K562 (cell line): ENCODE results near the gene GTPBP2. TPM values are rescaled to one million over a fixed set of nuclear protein-coding genes. Genes with fewer than 3 reads are reported as not detected.

Experiments used
- ATAC-seq: fragments of 200-7000 bp; cut with Tn5 transposase; 3 replicates; pipeline ENCODE4 v1.9.1; 2020; ENCODE audit warnings: moderate library complexity
- BruUV-seq: library from RNA; stranded (reverse); fragments of 400-500 nt; replicated peaks from 2 replicates; lab custom pipeline; 2021; lab: Mats Ljungman, UMichigan
- CTCF ChIA-PET: fragments of 300-600 bp; formaldehyde crosslinking; extraction: SDS; loops from one replicate; lab custom pipeline; 2021; ENCODE audit warnings: low intra/inter-chr PET ratio; lab: Yijun Ruan, JAX
- POLR2A ChIA-PET: fragments of 300-600, 350-650 bp; sonication (Branson Sonifier 250); formaldehyde crosslinking; extraction: SDS; loops from one replicate; lab custom pipeline; 2021; ENCODE audit warnings: antibody characterized with exemption, inconsistent platforms; lab: Yijun Ruan, JAX
- DNase-seq, 4 experiments: peaks; one replicate each; pipeline versions ENCODE4 v3.0.0 to v3.0.0-alpha.2; 2011 to 2018; ENCODE audit warnings: low spot score in 3 of 4, mixed read lengths in 3 of 4; ENCODE audit errors: extremely low read depth in 1 of 4
- FAIRE-seq: peaks from 2 replicates; lab custom pipeline; 2011; peaks lifted over from hg19 to GRCh38; lab: Jason Lieb, UNC
- H2AFZ ChIP-seq: 2 replicates; pipeline ENCODE4 v1.6.0; 2011; ENCODE audit warnings: low read depth, low read length, control low read depth, inconsistent platforms
- H3K27ac ChIP-seq: fragments of 200-600 bp; 3 replicates; pipeline ENCODE4 v1.8.0; 2011; ENCODE audit warnings: low read depth, mild to moderate bottlenecking, control low read depth, inconsistent platforms, low read length, moderate library complexity, mixed read lengths; ENCODE audit errors: extremely low read depth
- H3K27me3 ChIP-seq, 2 experiments: fragments of 300-600 bp in 1 of 2; 2 replicates in 1 of 2; 3 replicates in 1 of 2; pipeline versions ENCODE4 v1.6.0 to v1.8.0; 2011; ENCODE audit warnings: inconsistent platforms in 2 of 2, low read length in 2 of 2, mild to moderate bottlenecking in 1 of 2, mixed read lengths in 1 of 2, moderate library complexity in 1 of 2; ENCODE audit not compliant: control insufficient read depth in 2 of 2, insufficient read depth in 2 of 2
- H3K36me3 ChIP-seq: fragments of 300-600 bp; 3 replicates; pipeline ENCODE4 v1.8.0; 2011; ENCODE audit warnings: mild to moderate bottlenecking, low read length, inconsistent platforms; ENCODE audit not compliant: control insufficient read depth, insufficient read depth
- H3K4me1 ChIP-seq, 2 experiments: fragments of 200-600 bp in 1 of 2; replicated peaks in 1 of 2; 2 replicates in 1 of 2; 3 replicates in 1 of 2; pipeline versions ENCODE4 v1.5.1 to v1.8.0; 2011; ENCODE audit warnings: inconsistent platforms in 2 of 2, low read length in 2 of 2, mild to moderate bottlenecking in 1 of 2, mixed read lengths in 1 of 2, moderate library complexity in 1 of 2; ENCODE audit not compliant: control insufficient read depth in 2 of 2, insufficient read depth in 2 of 2
- H3K4me2 ChIP-seq: 2 replicates; pipeline ENCODE4 v1.6.1; 2011; ENCODE audit warnings: low read length, control low read depth, inconsistent platforms, mixed read lengths; ENCODE audit not compliant: insufficient read depth
- H3K4me3 ChIP-seq: fragments of 200-600 bp; sonication (generic), shearing (Covaris generic); 2 replicates; pipeline ENCODE4 v1.5.1; 2016; ENCODE audit warnings: control low read depth, inconsistent platforms
- H3K79me2 ChIP-seq: fragments of 200-600 bp; 3 replicates; pipeline ENCODE4 v1.8.0; 2011; ENCODE audit warnings: low read length, inconsistent platforms; ENCODE audit not compliant: control insufficient read depth, insufficient read depth
- H3K9ac ChIP-seq, 2 experiments: 2 replicates each; pipeline versions ENCODE4 v1.6.0 to v1.6.1; 2011; ENCODE audit warnings: low read depth in 2 of 2, low read length in 2 of 2, control low read depth in 1 of 2, inconsistent platforms in 1 of 2, mild to moderate bottlenecking in 1 of 2, mixed read lengths in 1 of 2; ENCODE audit not compliant: insufficient read depth in 1 of 2
- H3K9me1 ChIP-seq: one replicate; pipeline ENCODE4 v1.6.0; 2011; ENCODE audit warnings: inconsistent platforms, mild to moderate bottlenecking, low read length, moderate library complexity; ENCODE audit not compliant: control insufficient read depth, insufficient read depth
- H3K9me3 ChIP-seq: replicated peaks from 2 replicates; pipeline ENCODE4 v1.5.1; 2011; ENCODE audit warnings: low read depth, low read length, inconsistent platforms; ENCODE audit not compliant: control insufficient read depth, insufficient read depth
- H4K20me1 ChIP-seq: replicated peaks from 2 replicates; pipeline ENCODE4 v1.6.1; 2011; ENCODE audit warnings: low read length, inconsistent platforms, mixed read lengths; ENCODE audit not compliant: control insufficient read depth, insufficient read depth
- ARID2 ChIP-seq: fragments of 450-650 bp; IDR thresholded peaks from 2 replicates; pipeline ENCODE4 v1.6.1; 2017; ENCODE audit warnings: antibody characterized with exemption, mild to moderate bottlenecking
- CTBP1 ChIP-seq: fragments of 450-650 bp; IDR thresholded peaks from 2 replicates; pipeline ENCODE4 v1.6.1; 2016; ENCODE audit warnings: borderline replicate concordance
- DDX20 ChIP-seq: fragments of 450-650 bp; IDR thresholded peaks from 2 replicates; pipeline ENCODE4 v1.6.1; 2016; ENCODE audit warnings: missing genetic modification characterization, low read depth, mild to moderate bottlenecking, missing compliant biosample characterization, moderate library complexity
- GATAD2B ChIP-seq: fragments of 450-650 bp; IDR thresholded peaks from 2 replicates; pipeline ENCODE4 v1.6.1; 2017; ENCODE audit warnings: mild to moderate bottlenecking, borderline replicate concordance
- GTF2E2 ChIP-seq: fragments of 200-800 bp; sonication (Bioruptor generic); IDR thresholded peaks from 2 replicates; pipeline ENCODE4 v1.6.1; 2016; ENCODE audit warnings: missing genetic modification characterization, missing compliant biosample characterization
- GTF2F1 ChIP-seq: IDR thresholded peaks from 2 replicates; pipeline ENCODE4 v1.6.1; 2011; ENCODE audit warnings: low read depth, low read length, improper control_type of control experiment
- MEIS2 ChIP-seq: fragments of 450-650 bp; IDR thresholded peaks from 2 replicates; pipeline ENCODE4 v1.6.1; 2014; ENCODE audit warnings: mild to moderate bottlenecking; ENCODE audit not compliant: partially characterized antibody
- NFATC3 ChIP-seq: fragments of 450-650 bp; IDR thresholded peaks from 2 replicates; pipeline ENCODE4 v1.6.1; 2017; ENCODE audit warnings: mild to moderate bottlenecking
- NFIC ChIP-seq: fragments of 450-650 bp; IDR thresholded peaks from 2 replicates; pipeline ENCODE4 v1.6.1; 2017; ENCODE audit warnings: mild to moderate bottlenecking, inconsistent platforms
- NR3C1 ChIP-seq: sonication (generic); formaldehyde crosslinking; IDR thresholded peaks from 2 replicates; pipeline ENCODE4 v1.8.1; 2022; ENCODE audit warnings: missing genetic modification reagents
- NUFIP1 ChIP-seq: fragments of 450-650 bp; IDR thresholded peaks from 2 replicates; pipeline ENCODE4 v1.6.1; 2018; ENCODE audit not compliant: partially characterized antibody
- PBX2 ChIP-seq, 2 experiments: IDR thresholded peaks in 1 of 2; conservative IDR thresholded peaks in 1 of 2; 2 replicates each; pipeline ENCODE4 v1.6.1; 2016; ENCODE audit warnings: low read depth in 2 of 2, mild to moderate bottlenecking in 1 of 2, missing compliant biosample characterization in 1 of 2, missing genetic modification characterization in 1 of 2, moderate library complexity in 1 of 2
- POLR2G ChIP-seq: fragments of 200-400 bp; formaldehyde crosslinking; IDR thresholded peaks from 2 replicates; pipeline ENCODE4 v1.6.1; 2017; ENCODE audit warnings: low read depth, mild to moderate bottlenecking, antibody characterized with exemption, low read length, moderate library complexity
- SUPT5H ChIP-seq: fragments of 450-650 bp; IDR thresholded peaks from 2 replicates; pipeline ENCODE4 v1.6.1; 2016
- TCFL5 ChIP-seq: fragments of 250-450 bp; sonication (Bioruptor Pico); conservative IDR thresholded peaks from 2 replicates; pipeline ENCODE4 v1.6.1; 2021; ENCODE audit warnings: mild to moderate bottlenecking, moderate library complexity, matching md5 sums
- YY1 ChIP-seq, 3 experiments: IDR thresholded peaks; 2 replicates each; pipeline ENCODE4 v1.6.1; 2011; ENCODE audit warnings: low read length in 2 of 3, mild to moderate bottlenecking in 2 of 3, moderate library complexity in 2 of 3, borderline replicate concordance in 1 of 3, control low read depth in 1 of 3, low read depth in 1 of 3; ENCODE audit not compliant: insufficient read depth in 3 of 3, insufficient replicate concordance in 2 of 3, control insufficient read depth in 1 of 3, insufficient read length in 1 of 3; ENCODE audit errors: extremely low read depth in 1 of 3
- ZFP30 ChIP-seq: fragments of 250-450 bp; sonication (Bioruptor Pico); IDR thresholded peaks from 2 replicates; pipeline ENCODE4 v1.8.0; 2022; ENCODE audit warnings: moderate library complexity, mild to moderate bottlenecking, inconsistent platforms, borderline replicate concordance
- ZNF140 ChIP-seq: fragments of 250-450 bp; sonication (Bioruptor Pico); IDR thresholded peaks from 2 replicates; pipeline ENCODE4 v1.8.0; 2021; ENCODE audit warnings: moderate library complexity, mild to moderate bottlenecking, inconsistent platforms
- ZNF184 ChIP-seq: sonication (generic); formaldehyde crosslinking; IDR thresholded peaks from 2 replicates; pipeline ENCODE4 v1.5.0; 2020; ENCODE audit warnings: missing genetic modification reagents
- ZNF561 ChIP-seq: fragments of 450-650 bp; formaldehyde crosslinking; conservative IDR thresholded peaks from 2 replicates; pipeline ENCODE4 v1.4.0; 2020; ENCODE audit warnings: mild to moderate bottlenecking, moderate library complexity
- WGBS: fragments of 100-300 bp; shearing (Covaris generic); methylation state at CpG from one replicate; pipeline ENCODE4 v1.1.6; 2016; ENCODE audit warnings: low coverage, mixed read lengths; ENCODE audit not compliant: insufficient coverage; ENCODE audit errors: missing lambda C conversion rate; 5-methylcytosine and 5-hydroxymethylcytosine counted together
- in situ Hi-C: fragments of 300-500 bp; cut with MboI; formaldehyde crosslinking; loops from 4 replicates; pipeline ENCODE4 v1.15.0; 2018; ENCODE audit warnings: inconsistent platforms, mixed read lengths
- intact Hi-C: fragments of 100-400 bp; cut with micrococcal nuclease; formaldehyde crosslinking; loops from 2 replicates; pipeline ENCODE4 v1.14.2; 2022
- polyA plus RNA-seq, 8 experiments: library from polyadenylated mRNA; depleted of rRNA in 4 of 8; stranded (reverse) in 5 of 8; unstranded in 3 of 8; fragments of >200 nt; fragmentation: Nextera tagmentation in 2 of 8; fragmentation: Illumina TruSeq in 1 of 8; extraction: Ambion mirVana in 2 of 8; extraction: Trizol in 1 of 8; gene quantifications; 2 replicates each; pipeline versions ENCODE4 v1.2.1 to v1.2.3, GENCODE V29; 2011 to 2014; ENCODE audit warnings: inconsistent platforms in 1 of 8, missing spikeins in 1 of 8
- total RNA-seq, 7 experiments: library from RNA; depleted of rRNA in 6 of 7; stranded (reverse); fragments of >200 nt in 6 of 7; fragmentation: Illumina TruSeq in 2 of 7; extraction: Trizol in 2 of 7; gene quantifications; 2 replicates each; pipeline versions ENCODE4 v1.2.1 to v1.2.3, GENCODE V29; 2011 to 2021; ENCODE audit warnings: low replicate concordance in 1 of 7

GTPBP2 gene
- total and polyA plus RNA-seq, 9 of the 15 experiments (the other 6 are each of a cell fraction or from before 2014, with no cell fraction given), result 48.4 to 196 (median 111) TPM

DNA sequence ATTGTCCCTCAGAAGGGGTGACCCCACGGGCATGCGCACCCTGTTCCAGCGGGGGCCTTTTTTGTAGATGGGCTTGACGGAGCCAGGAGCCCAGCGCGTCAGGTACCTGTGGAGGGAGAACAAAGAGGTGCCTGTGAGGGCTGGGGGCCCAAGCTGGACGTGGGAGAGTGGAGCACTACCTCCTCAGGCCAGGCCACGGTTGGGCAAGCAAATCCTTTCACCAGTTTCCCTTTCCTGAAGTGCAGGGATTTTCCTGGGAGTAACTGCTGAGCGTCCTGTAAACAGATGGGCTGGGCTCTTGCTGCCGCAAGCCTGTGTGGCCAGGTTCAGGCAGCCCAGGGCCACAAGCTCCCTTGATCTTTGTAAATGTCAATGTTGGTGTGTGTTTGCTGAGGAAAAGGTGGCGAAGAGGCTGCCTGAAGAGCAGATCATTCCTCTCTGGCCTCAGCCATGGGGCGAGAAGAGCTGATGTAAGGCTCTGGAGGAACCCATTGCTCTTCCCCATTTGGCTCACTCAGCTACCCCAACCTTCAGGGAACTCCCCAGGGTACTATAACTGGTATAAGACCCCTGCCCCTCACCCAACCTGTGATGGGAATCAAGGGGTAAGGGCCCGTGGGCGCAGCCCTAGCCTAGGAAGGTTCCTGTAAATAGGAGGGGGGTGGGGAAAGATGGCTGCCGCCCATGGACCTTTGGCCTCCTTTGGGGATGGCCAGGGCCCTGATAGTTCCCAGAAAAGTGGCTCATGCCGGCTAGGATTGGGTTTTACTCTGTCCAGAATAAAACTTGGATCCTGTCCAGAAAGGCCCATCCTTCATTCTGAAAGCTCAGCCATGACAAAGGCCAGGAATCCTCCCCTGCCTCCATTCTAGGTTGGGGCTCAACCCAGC is 43.0 kb upstream of the GTPBP2 start:
- POLR2A ChIA-PET, result interaction anchor here (0.5 to 4.5 kb wide), 16 partner anchors 8 to 458 kb away, joined by 3 to 27 read pairs (median 4); partner anchors contain the start of genes GTPBP2 and MRPS18A
- FAIRE-seq (no peak), ATAC-seq (no peak), DNase-seq (no peak)
- CTCF ChIA-PET, result no interaction called here
- Histone ChIP-seq H3K9me1 (peaks cover 12% of the 10 kb centered on the region), H3K4me3 (no peak overlapping the region), H3K4me1 (peaks cover 39 to 40% of the 10 kb centered on the region in 2 experiments), H4K20me1 (no peaks in the 10 kb centered on the region; the same call in 1 of the 2 replicates), H3K36me3 (peaks cover 67% of the 10 kb centered on the region), H3K27ac (no peak overlapping the region), H3K9ac (no peak overlapping the region), H3K79me2 (no peaks in the 10 kb centered on the region), H3K9me3 (no peaks in the 10 kb centered on the region), H3K27me3 (no peaks in the 10 kb centered on the region), H2AFZ (no peak overlapping the region), H3K4me2 (no peak overlapping the region)
- in situ Hi-C loops, result no loop called here
- WGBS, result 84% methylated on average over 16 of the region's 16 CpGs
- no TSS peak for BruUV-seq
- intact Hi-C loops, result no loop called here
- TF ChIP-seq GATAD2B, result no peak
- TF ChIP-seq TCFL5, result no peak
- TF ChIP-seq GTF2F1, result no peak
- no peak for TF ChIP-seq GTF2E2 (tag)
- no peak for TF ChIP-seq ZFP30 (CRISPR knock-in tag)
- TF ChIP-seq NUFIP1, result no peak
- TF ChIP-seq MEIS2, result peak; percentile 73
- no peak for TF ChIP-seq ARID2
- peak; percentile 42; the same call in 1 of the 2 replicates for TF ChIP-seq POLR2G
- TF ChIP-seq DDX20 (tag), result no peak
- no peak for TF ChIP-seq PBX2 (CRISPR knock-in tag; IDR thresholded peaks at IDR 0.05; ENCODE audit: low read depth)
- TF ChIP-seq PBX2 (tag; conservative IDR thresholded peaks at IDR 0.05; ENCODE audit: low read depth), result peak; percentile 67
- peak; percentile 81 for TF ChIP-seq NFIC
- no peak for TF ChIP-seq ZNF184 (CRISPR knock-in tag)
- no peak for TF ChIP-seq NR3C1 (CRISPR knock-in tag)
- TF ChIP-seq CTBP1, result no peak
- peak in 2 of 3 experiments; percentile 24 to 71 for TF ChIP-seq YY1 (IDR thresholded peaks at IDR 0.05; ENCODE audit: borderline replicate concordance in 1 of 3, control insufficient read depth in 1 of 3, extremely low read depth in 1 of 3, insufficient read depth in 3 of 3, insufficient read length in 1 of 3, insufficient replicate concordance in 2 of 3, low read depth in 1 of 3, low read length in 2 of 3)
- no peak for TF ChIP-seq NFATC3
- TF ChIP-seq ZNF561, result no peak
- no peak for TF ChIP-seq ZNF140
- no peak for TF ChIP-seq SUPT5H
